GM12892 (cell line): ENCODE data around the gene MZF1.

Experiments used
- POLR2A ChIP-seq: IDR thresholded peaks from 2 replicates; pipeline ENCODE4 v1.6.1; 2011; ENCODE audit warnings: low read depth, low read length, control low read depth
- TAF1 ChIP-seq: IDR thresholded peaks from 2 replicates; pipeline ENCODE4 v1.6.1; 2011; ENCODE audit warnings: low read depth, mild to moderate bottlenecking, control low read depth, low read length, borderline replicate concordance

DNA sequence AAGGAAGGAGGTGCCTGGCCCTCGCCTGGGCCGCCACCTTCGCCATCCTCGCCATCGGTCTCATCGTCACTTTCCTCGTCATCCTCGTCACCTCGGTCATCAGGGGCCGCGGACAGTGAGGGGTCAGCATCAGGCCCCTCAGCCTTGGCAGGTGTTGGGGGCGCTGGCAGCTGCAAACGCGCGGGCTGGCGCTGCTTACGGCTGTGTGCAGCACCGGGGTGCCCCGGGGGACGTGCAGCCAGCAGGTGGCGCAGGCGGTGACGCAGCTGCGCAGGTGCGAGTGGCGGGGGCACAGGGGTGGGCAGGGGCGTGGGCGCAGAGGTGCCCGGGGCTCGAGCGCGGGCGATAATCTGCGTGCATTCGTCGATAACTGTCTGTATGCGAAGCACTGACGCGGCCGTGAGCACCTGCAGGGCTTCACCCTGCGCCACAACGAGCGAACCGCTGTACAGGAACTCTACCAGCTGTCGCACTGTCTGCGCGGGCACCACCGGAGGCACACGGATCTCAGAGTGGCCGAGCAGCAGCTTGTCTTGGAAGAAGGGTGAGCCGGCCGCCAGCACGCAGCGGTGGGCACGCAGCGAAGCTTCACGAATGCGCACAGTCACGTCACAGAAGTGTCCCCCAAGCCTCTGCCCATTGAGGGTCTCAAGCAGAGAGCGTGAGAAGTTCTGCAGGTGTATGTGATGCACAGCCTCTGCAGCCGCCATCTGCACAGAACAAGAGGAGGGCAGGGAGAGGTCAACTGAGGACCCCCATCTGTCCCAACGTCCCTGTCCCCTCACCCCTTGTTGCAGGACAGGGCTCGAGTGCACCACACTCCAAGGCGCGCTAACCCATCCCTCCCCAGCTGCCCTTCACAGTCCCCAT, 55.9 kb downstream of the MZF1 start:
- TF ChIP-seq POLR2A: no peak
- TF ChIP-seq TAF1: no peak
